HepG2 (cell line): ENCODE data around the gene PIM3. TPM values are rescaled to one million over a fixed set of nuclear protein-coding genes. Genes with fewer than 3 reads are reported as not detected.

ENCODE experiments used
- ATAC-seq: fragments of 200-7000 bp; cut with Tn5 transposase; 3 replicates; pipeline ENCODE4 v1.9.1; 2020; ENCODE audit warnings: mild to moderate bottlenecking, moderate library complexity
- BruUV-seq: library from RNA; stranded (reverse); fragments of 400-500 nt; replicated peaks from 2 replicates; lab custom pipeline; 2021; lab: Mats Ljungman, UMichigan
- CTCF ChIA-PET: fragments of 300-600 bp; formaldehyde crosslinking; extraction: SDS; loops from one replicate; lab custom pipeline; 2021; ENCODE audit warnings: low total read pairs, inconsistent platforms, low intra/inter-chr PET ratio; lab: Yijun Ruan, JAX
- POLR2A ChIA-PET: fragments of 350-600 bp; sonication (Branson Sonifier 250); formaldehyde crosslinking; loops from one replicate; lab custom pipeline; 2020; ENCODE audit warnings: antibody characterized with exemption, inconsistent platforms; lab: Yijun Ruan, JAX
- DNase-seq: peaks from one replicate; pipeline ENCODE4 v3.0.0-alpha.2; 2015; ENCODE audit warnings: low spot score
- FAIRE-seq: peaks from 3 replicates; lab custom pipeline; 2011; peaks lifted over from hg19 to GRCh38; lab: Jason Lieb, UNC
- H2AFZ ChIP-seq: one replicate; pipeline ENCODE4 v1.6.1; 2011; ENCODE audit warnings: low read length, inconsistent platforms
- H3K27ac ChIP-seq: fragments of 300-600 bp; 3 replicates; pipeline ENCODE4 v1.8.0; 2011; ENCODE audit warnings: mixed run types, mild to moderate bottlenecking, mixed read lengths, low read length, inconsistent platforms; ENCODE audit not compliant: insufficient read depth; ENCODE audit errors: extremely low read length
- H3K27me3 ChIP-seq, 2 experiments: fragments of 200-600 bp in 1 of 2; 2 replicates in 1 of 2; 3 replicates in 1 of 2; pipeline versions ENCODE4 v1.6.0 to v1.8.0; 2011; ENCODE audit warnings: low read length in 2 of 2, mild to moderate bottlenecking in 2 of 2, moderate library complexity in 2 of 2, inconsistent platforms in 1 of 2; ENCODE audit not compliant: insufficient read depth in 2 of 2, control insufficient read depth in 1 of 2
- H3K36me3 ChIP-seq, 2 experiments: fragments of 200-600 bp in 1 of 2; replicated peaks in 1 of 2; 2 replicates in 1 of 2; 3 replicates in 1 of 2; pipeline versions ENCODE4 v1.5.1 to v1.8.0; 2011; ENCODE audit warnings: low read length in 2 of 2, inconsistent platforms in 1 of 2; ENCODE audit not compliant: insufficient read depth in 2 of 2, control insufficient read depth in 1 of 2
- H3K4me1 ChIP-seq: 2 replicates; pipeline ENCODE4 v1.5.1; 2012; ENCODE audit warnings: low read length, inconsistent platforms; ENCODE audit not compliant: insufficient read depth
- H3K4me2 ChIP-seq: 2 replicates; pipeline ENCODE4 v1.6.0; 2011; ENCODE audit warnings: low read depth, low read length, inconsistent platforms
- H3K4me3 ChIP-seq, 3 experiments: fragments of 200-600 bp in 1 of 3; sonication (generic), shearing (Covaris generic) in 1 of 3; replicated peaks in 1 of 3; 2 replicates each; pipeline ENCODE4 v1.5.1; 2011 to 2016; ENCODE audit warnings: low read length in 3 of 3, inconsistent platforms in 2 of 3, low read depth in 2 of 3, mild to moderate bottlenecking in 2 of 3, control low read depth in 1 of 3, mixed read lengths in 1 of 3; ENCODE audit not compliant: insufficient read depth in 1 of 3
- H3K79me2 ChIP-seq: one replicate; pipeline ENCODE4 v1.6.1; 2011; ENCODE audit warnings: low read length, inconsistent platforms; ENCODE audit not compliant: insufficient read depth
- H3K9ac ChIP-seq: 2 replicates; pipeline ENCODE4 v1.6.0; 2011; ENCODE audit warnings: mild to moderate bottlenecking, low read depth, low read length, inconsistent platforms; ENCODE audit not compliant: insufficient read depth
- H3K9me3 ChIP-seq: 2 replicates; pipeline ENCODE4 v1.5.1; 2012; ENCODE audit warnings: mild to moderate bottlenecking, low read length
- H4K20me1 ChIP-seq: 2 replicates; pipeline ENCODE4 v1.6.0; 2011; ENCODE audit warnings: inconsistent platforms, mild to moderate bottlenecking, low read length, moderate library complexity; ENCODE audit not compliant: insufficient read depth
- ATF7 ChIP-seq, 2 experiments: fragments of 450-650 bp in 1 of 2; sonication (generic) in 1 of 2; formaldehyde crosslinking in 1 of 2; IDR thresholded peaks; 2 replicates each; pipeline versions ENCODE4 v1.4.0 to v1.6.1; 2016 to 2020; ENCODE audit warnings: antibody characterized with exemption in 1 of 2, mild to moderate bottlenecking in 1 of 2, missing genetic modification reagents in 1 of 2
- FOXA1 ChIP-seq, 2 experiments: fragments of 450-650 bp in 1 of 2; sonication (generic) in 1 of 2; formaldehyde crosslinking in 1 of 2; IDR thresholded peaks; 2 replicates each; pipeline versions ENCODE4 v1.4.0 to v1.6.1; 2016 to 2020; ENCODE audit warnings: missing genetic modification reagents in 1 of 2
- POLR2AphosphoS2 ChIP-seq: IDR thresholded peaks from 2 replicates; pipeline ENCODE4 v1.6.1; 2011; ENCODE audit warnings: low read depth, low read length, improper control_type of control experiment
- REXO4 ChIP-seq: sonication (generic); formaldehyde crosslinking; IDR thresholded peaks from 2 replicates; pipeline ENCODE4 v1.8.0; 2022; ENCODE audit warnings: missing genetic modification reagents, mild to moderate bottlenecking, borderline replicate concordance
- SRSF1 ChIP-seq: fragments of 200-400 bp; formaldehyde crosslinking; optimal IDR thresholded peaks from 2 replicates; pipeline ENCODE3; 2017; ENCODE audit warnings: mild to moderate bottlenecking, low read depth, low read length, moderate library complexity
- TGIF2 ChIP-seq: IDR thresholded peaks from 2 replicates; pipeline ENCODE4 v1.6.1; 2016; ENCODE audit warnings: control low read depth, missing compliant biosample characterization
- ZNF354B ChIP-seq: sonication (generic); formaldehyde crosslinking; IDR thresholded peaks from 2 replicates; pipeline ENCODE4 v1.8.0; 2022; ENCODE audit warnings: mild to moderate bottlenecking, missing genetic modification reagents
- ZNF646 ChIP-seq: sonication (generic); formaldehyde crosslinking; IDR thresholded peaks from 2 replicates; pipeline ENCODE4 v1.9.0; 2021; ENCODE audit warnings: mild to moderate bottlenecking, missing genetic modification reagents
- WGBS: methylation state at CpG from one replicate; pipeline ENCODE4 v1.1.6; 2017; ENCODE audit warnings: low lambda C conversion rate; 5-methylcytosine and 5-hydroxymethylcytosine counted together
- in situ Hi-C: cut with HindIII; loops from 2 replicates; pipeline ENCODE4 v1.10.0; 2017; ENCODE audit warnings: low pct_unique_long_range_greater_than_20kb; ENCODE audit not compliant: extremely low pct_ligation_motif_present
- intact Hi-C: fragments of 100-400 bp; cut with micrococcal nuclease; formaldehyde crosslinking; loops from one replicate; pipeline ENCODE4 v1.10.0; 2022; ENCODE audit not compliant: unreplicated experiment
- polyA plus RNA-seq, 8 experiments: library from polyadenylated mRNA; depleted of rRNA in 3 of 8; stranded (reverse) in 7 of 8; unstranded in 1 of 8; fragments of >200 nt; fragmentation: Illumina TruSeq in 4 of 8; extraction: Trizol in 4 of 8; gene quantifications; 2 replicates each; pipeline versions ENCODE4 v1.2.1 to v1.2.3, GENCODE V29; 2011 to 2016; ENCODE audit warnings: low read depth in 4 of 8, missing spikeins in 1 of 8, mixed read lengths in 1 of 8; ENCODE audit not compliant: insufficient read depth in 1 of 8
- total RNA-seq, 5 experiments: library from RNA; depleted of rRNA; stranded (reverse); fragments of >200 nt; fragmentation: Illumina TruSeq; extraction: Trizol; gene quantifications; 2 replicates each; pipeline ENCODE4 v1.2.3, GENCODE V29; 2016; ENCODE audit warnings: low read depth in 1 of 5

The PIM3 gene
- total and polyA plus RNA-seq, 2 of the 13 experiments (the other 11 are each of a cell fraction or from before 2014, with no cell fraction given), result 21.6 to 31.2 TPM

GRCh38 chr22:49972163-49973017 lies 11.8 kb downstream of the PIM3 start:
- ChIA-PET POLR2A (interaction anchor here (0.9 to 16.4 kb wide), 4 partner anchors 10 to 39 kb away, joined by 7 to 722 read pairs (median 23); partner anchors contain the start of gene PIM3), CTCF (no interaction called here)
- H3K4me1 ChIP-seq, result peaks cover 60% of the 10 kb centered on the region
- H3K27me3 ChIP-seq, result no peaks in the 10 kb centered on the region
- FAIRE-seq (no peak), DNase-seq (no peak), ATAC-seq (no peak)
- TF ChIP-seq FOXA1 (IDR thresholded peaks at IDR 0.05) (peak; percentile 21; the same call in 1 of the 2 replicates), FOXA1 (CRISPR knock-in tag; IDR thresholded peaks at IDR 0.05) (no peak), SRSF1 (no peak), TGIF2 (CRISPR knock-in tag) (no peak), ZNF354B (CRISPR knock-in tag) (no peak), REXO4 (CRISPR knock-in tag) (no peak), ZNF646 (CRISPR knock-in tag) (peak; percentile 94; the same call in 1 of the 2 replicates), ATF7 (IDR thresholded peaks at IDR 0.05) (0 out of 2 replicates have a peak, but pooled peaks have one; percentile 1), ATF7 (CRISPR knock-in tag; IDR thresholded peaks at IDR 0.05) (no peak), POLR2AphosphoS2 (0 out of 2 replicates have a peak, but pooled peaks have one; percentile 28)
- peak overlapping the region in 1 of 3 experiments; percentile 71; a peak in 1 of 6 replicates for H3K4me3 ChIP-seq
- 56% methylated on average over 25 of the region's 45 CpGs for WGBS
- no peaks in the 10 kb centered on the region for H3K9me3 ChIP-seq
- no peaks in the 10 kb centered on the region for H4K20me1 ChIP-seq
- H3K79me2 ChIP-seq, result no peaks in the 10 kb centered on the region
- H3K9ac ChIP-seq, result 0 out of 2 replicates have a peak overlapping the region, but pooled peaks have one; percentile 14
- H2AFZ ChIP-seq, result no peak overlapping the region
- in situ Hi-C loops, result no loop called here
- peak overlapping the region; percentile 79 for H3K4me2 ChIP-seq
- H3K27ac ChIP-seq, result no peak overlapping the region
- no peaks in the 10 kb centered on the region for H3K36me3 ChIP-seq
- intact Hi-C loops, result no loop called here
- no TSS peak for BruUV-seq
